Prostate gland (tissue), 2 donors: Measurements from ENCODE around the gene DHX15.

ENCODE experiments used
- CTCF ChIP-seq, 4 experiments: fragments of 200-600 bp in 2 of 4; fragments of 450-650 bp in 2 of 4; sonication (generic) in 2 of 4; IDR thresholded peaks; 1 replicate in 3 of 4; 2 replicates in 1 of 4; pipeline ENCODE4 v1.5.1; 2016 to 2019; ENCODE audit warnings: antibody characterized with exemption in 4 of 4, mild to moderate bottlenecking in 2 of 4, moderate library complexity in 2 of 4
- POLR2A ChIP-seq: fragments of 450-650 bp; IDR thresholded peaks from one replicate; pipeline ENCODE4 v1.6.1; 2016; ENCODE audit warnings: antibody characterized with exemption, mild to moderate bottlenecking
- POLR2AphosphoS5 ChIP-seq: sonication (generic); formaldehyde crosslinking; IDR thresholded peaks from one replicate; pipeline ENCODE4 v1.6.1; 2017; ENCODE audit warnings: antibody characterized with exemption

GRCh38 chr4:24511371-24512063, 72.8 kb downstream of the DHX15 start:
- TF ChIP-seq CTCF (IDR thresholded peaks at IDR 0.05) = no peak
- TF ChIP-seq POLR2A = no peak
- no peak for TF ChIP-seq POLR2AphosphoS5
